GM10248 (cell line): ENCODE measurements around the gene GMCL2.
"Not testable (repeated sequence)": the region's sequence is repeated elsewhere in the genome, so short reads cannot be mapped to it uniquely, and the experiment has no call there.

Experiments
- CTCF ChIA-PET: fragments of 300-600 bp; sonication (Branson Sonifier 250); formaldehyde crosslinking; extraction: SDS; loops from one replicate; lab custom pipeline; 2021; ENCODE audit warnings: antibody characterized with exemption; lab: Yijun Ruan, JAX
- POLR2A ChIA-PET: fragments of 350-650 bp; sonication (Branson Sonifier 250); formaldehyde crosslinking; extraction: SDS; loops from one replicate; lab custom pipeline; 2020; ENCODE audit warnings: antibody characterized with exemption; lab: Yijun Ruan, JAX
- DNase-seq: peaks from one replicate; pipeline ENCODE4 v3.0.0; 2012; ENCODE audit errors: extremely low spot score
- CTCF ChIP-seq: IDR thresholded peaks from 2 replicates; pipeline ENCODE4 v1.5.1; 2012; ENCODE audit warnings: mild to moderate bottlenecking, low read depth; ENCODE audit errors: extremely low read depth, missing control alignments, control extremely low read depth

The GMCL2 gene

GRCh38 chr5:178202541-178202940, 15.4 kb upstream of the GMCL2 start:
- no peak for TF ChIP-seq CTCF
- DNase-seq: no peak
- POLR2A ChIA-PET: no interaction called here
- CTCF ChIA-PET: interaction anchor here (1.9 kb wide), 1 partner anchor 127 kb away, joined by 5 read pairs; no protein-coding TSS in a partner anchor

GRCh38 chr5:178201927-178202235, 14.7 kb upstream of the GMCL2 start:
- ChIA-PET CTCF (interaction anchor here (1.9 kb wide), 1 partner anchor 126 kb away, joined by 5 read pairs; no protein-coding TSS in a partner anchor), POLR2A (interaction anchor here (0.6 kb wide), 1 partner anchor 112 kb away, joined by 6 read pairs; no protein-coding TSS in a partner anchor)
- DNase-seq: peak; percentile 4
- no peak for TF ChIP-seq CTCF

GRCh38 chr5:178201221-178201926, 14.2 kb upstream of the GMCL2 start:
- ChIA-PET CTCF (interaction anchor here (1.9 kb wide), 1 partner anchor 125 kb away, joined by 5 read pairs; no protein-coding TSS in a partner anchor), POLR2A (interaction anchor here (0.6 kb wide), 1 partner anchor 112 kb away, joined by 6 read pairs; no protein-coding TSS in a partner anchor)
- no peak for TF ChIP-seq CTCF
- DNase-seq: no peak

GRCh38 chr5:178199581-178200434, 12.6 kb upstream of the GMCL2 start:
- ChIA-PET CTCF (interaction anchor here (1.2 kb wide), 1 partner anchor 124 kb away, joined by 3 read pairs; no protein-coding TSS in a partner anchor), POLR2A (no interaction called here)
- TF ChIP-seq CTCF: no peak
- peak; percentile 6 for DNase-seq

- TF ChIP-seq CTCF: no peak
- ChIA-PET POLR2A (no interaction called here), CTCF (no interaction called here)
- DNase-seq: no peak
Measured at GRCh38 chr5:178198706-178199105, 11.5 kb upstream of the GMCL2 start.

GRCh38 chr5:178198151-178198550, 11.0 kb upstream of the GMCL2 start:
- DNase-seq, POLR2A ChIA-PET, CTCF ChIA-PET: not testable (repeated sequence)
